Stimulated activated CD4-positive, alpha-beta T cell treated with anti-CD3 and anti-CD28 coated beads, TNF-alpha, amount 100 ng/mL, for 48 hours (primary cell): ENCODE measurements around the gene RBM38.

ENCODE experiments used
- DNase-seq, 3 donors: peaks; one replicate each; pipeline ENCODE4 v3.0.0-alpha.2; 2020; ENCODE audit warnings: low read depth in 3 of 3

RBM38 gene

GRCh38 chr20:57435498-57436222 is 44.5 kb downstream of the RBM38 start:
- DNase-seq: no peak

GRCh38 chr20:57436223-57436545 is 45.0 kb downstream of the RBM38 start:
- DNase-seq: no peak

GRCh38 chr20:57437267-57437666 is 46.1 kb downstream of the RBM38 start:
- no peak for DNase-seq

- no peak for DNase-seq
Observed at GRCh38 chr20:57437672-57438330, 46.6 kb downstream of the RBM38 start.

DNA sequence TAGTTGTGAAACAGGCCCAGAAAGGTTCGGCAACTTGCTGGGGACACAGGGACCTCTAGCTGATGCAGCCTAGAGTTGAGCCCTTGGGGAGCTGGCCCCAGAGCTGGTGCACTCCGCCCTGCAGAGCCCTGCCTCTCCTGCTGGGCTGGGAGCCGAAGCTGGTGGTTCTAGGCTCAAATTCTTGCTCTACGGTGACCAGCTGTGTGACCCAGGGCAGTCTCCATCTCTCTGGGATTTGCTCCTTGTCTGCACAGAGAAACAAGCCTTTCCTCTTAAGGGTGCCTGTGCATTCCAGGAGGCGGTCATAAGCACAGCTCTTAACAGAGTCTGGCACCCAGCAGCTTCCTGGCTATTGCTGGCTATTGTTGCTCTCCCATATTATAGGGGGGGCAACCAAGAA is 47.4 kb downstream of the RBM38 start:
- DNase-seq: no peak

DNA sequence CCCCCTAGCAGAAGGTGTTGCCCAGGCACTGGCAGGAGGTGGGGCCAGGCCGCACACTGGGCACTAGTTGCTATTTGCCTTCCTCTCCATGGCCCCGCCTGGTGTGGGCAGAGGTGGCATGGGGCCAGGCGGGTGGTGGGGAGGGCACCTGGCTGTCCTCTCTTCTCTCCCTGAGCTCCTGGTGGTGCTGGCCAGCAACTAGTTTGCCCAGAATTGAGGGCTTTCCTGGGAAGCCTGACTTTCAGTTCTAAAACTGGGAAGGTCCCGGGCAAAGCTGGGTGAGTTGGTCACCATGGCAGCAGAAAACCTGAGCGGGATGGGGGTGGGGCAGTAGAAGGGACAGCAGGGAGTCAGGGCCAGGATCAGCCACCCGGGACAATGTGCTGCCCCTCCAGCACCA is 48.2 kb downstream of the RBM38 start:
- no peak for DNase-seq

GRCh38 chr20:57439993-57440392 is 48.8 kb downstream of the RBM38 start:
- DNase-seq: no peak

- DNase-seq: no peak
Observed at GRCh38 chr20:57440678-57441509, 49.7 kb downstream of the RBM38 start.

GRCh38 chr20:57441510-57442154 is 50.4 kb downstream of the RBM38 start:
- DNase-seq: no peak

- DNase-seq: no peak
Observed at GRCh38 chr20:57442158-57442887, 51.1 kb downstream of the RBM38 start.

DNA sequence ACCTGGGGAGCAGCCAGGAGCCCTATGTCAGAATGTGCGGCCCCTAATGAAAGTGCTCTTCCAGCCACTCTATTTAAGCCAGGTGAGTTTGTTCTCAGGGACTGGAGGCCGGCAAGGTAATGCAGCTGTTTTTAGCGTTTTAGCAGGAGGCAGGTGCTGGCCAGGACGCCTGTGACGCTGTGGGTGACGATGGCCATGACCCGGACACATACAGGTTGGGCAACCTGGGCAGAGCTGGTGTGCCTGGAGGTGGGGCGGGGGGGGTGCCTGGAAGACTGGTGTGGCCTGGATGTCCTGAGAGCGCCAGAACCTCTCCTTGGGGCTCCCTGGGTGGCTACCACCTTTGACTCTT is 51.7 kb downstream of the RBM38 start:
- DNase-seq: no peak

GRCh38 chr20:57443349-57444265 is 52.4 kb downstream of the RBM38 start:
- DNase-seq: no peak

GRCh38 chr20:57444394-57445048 is 53.3 kb downstream of the RBM38 start:
- DNase-seq: no peak

DNA sequence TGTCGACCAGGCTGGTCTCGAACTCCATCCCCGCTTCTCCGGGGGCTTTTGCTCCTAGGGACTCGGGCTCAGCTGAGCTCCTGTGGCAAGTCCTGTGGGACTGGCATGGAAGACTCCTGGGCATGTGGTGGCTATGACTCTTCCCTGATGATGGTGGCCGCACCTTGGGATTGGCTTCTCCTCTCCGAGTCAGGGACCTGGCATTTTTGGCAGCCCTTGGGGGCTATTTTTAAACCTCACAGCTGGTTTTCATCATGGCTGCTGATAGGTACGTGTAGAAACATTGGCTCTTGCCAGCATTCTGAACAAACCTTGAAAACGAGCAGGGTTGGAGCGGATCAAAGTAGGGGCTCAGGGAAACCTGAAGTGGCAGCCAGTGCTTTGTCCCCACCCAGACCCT is 54.1 kb downstream of the RBM38 start:
- DNase-seq: no peak

- DNase-seq: no peak
Observed at GRCh38 chr20:57445774-57446173, 54.6 kb downstream of the RBM38 start.

GRCh38 chr20:57448764-57449354 is 57.7 kb downstream of the RBM38 start:
- no peak for DNase-seq

DNA sequence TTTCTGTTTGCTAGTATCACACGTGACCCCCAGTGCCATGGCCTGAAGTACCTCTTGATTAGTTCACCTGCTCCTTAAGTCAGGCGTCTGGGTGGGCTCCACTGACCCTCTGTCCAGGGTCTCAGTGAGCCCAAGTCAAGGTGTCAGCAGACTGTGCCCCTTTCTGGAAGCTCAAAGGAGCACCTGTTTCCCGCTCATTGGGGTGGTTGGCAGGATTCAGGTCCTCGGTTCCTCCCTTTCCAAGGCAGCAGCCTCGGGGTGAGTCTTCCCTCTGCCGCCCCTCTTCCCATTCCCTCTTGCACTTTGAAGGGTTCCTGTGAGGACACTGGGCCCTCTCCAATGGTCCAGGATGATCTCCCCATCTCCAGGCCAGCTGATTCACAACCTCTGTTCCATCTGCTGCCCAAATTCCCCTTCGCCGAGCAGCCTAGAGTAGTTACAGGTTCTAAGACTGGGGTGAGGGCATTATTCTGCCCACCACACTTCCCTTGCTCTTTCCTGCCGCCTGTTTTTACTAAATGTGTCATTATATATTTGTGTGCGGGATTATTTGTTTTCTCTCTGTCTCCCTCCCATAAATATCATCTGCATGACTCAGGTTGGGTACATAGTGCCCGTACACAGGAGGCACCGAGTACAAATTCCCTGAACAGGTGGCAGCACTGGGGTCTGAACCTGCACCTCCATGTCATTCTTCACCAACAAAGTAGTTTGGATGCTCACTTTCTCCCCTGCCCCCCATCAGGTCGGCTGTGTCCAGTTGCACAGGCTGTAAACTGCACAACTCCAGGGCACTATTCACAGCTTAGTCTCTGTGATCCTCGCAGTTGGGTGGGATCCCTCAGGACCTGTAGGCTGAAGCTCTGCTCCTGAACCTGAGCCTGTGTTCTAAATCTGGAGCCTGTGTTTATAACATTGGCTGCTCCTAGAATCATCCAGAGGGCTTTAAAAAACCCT is 58.5 kb downstream of the RBM38 start:
- no peak for DNase-seq

DNA sequence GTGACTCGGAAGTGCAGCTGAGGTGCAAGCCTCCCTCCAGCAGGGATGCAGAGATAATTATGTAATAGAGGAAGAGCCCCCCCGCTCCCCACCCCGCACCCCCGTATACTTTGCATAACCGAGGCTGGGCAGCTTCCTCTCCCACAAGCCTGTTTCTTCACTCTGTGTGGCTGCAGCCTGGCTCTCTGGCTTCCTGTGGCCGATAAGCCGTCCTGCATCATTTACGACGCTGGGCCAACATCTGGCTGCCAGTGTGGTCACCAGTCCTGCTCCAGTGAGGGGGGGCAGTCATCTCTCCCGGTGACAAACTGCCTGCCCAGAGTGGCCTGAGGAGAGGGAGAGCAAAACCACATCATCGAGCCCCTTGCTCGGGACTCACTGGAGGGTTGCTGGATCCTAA is 59.2 kb downstream of the RBM38 start:
- DNase-seq: no peak

- DNase-seq: no peak
Observed at GRCh38 chr20:57450931-57451330, 59.7 kb downstream of the RBM38 start.
